GM21786 (cell line): ENCODE results near the gene SEPTIN1.
"Not testable (repeated sequence)": the region's sequence is repeated elsewhere in the genome, so short reads cannot be mapped to it uniquely, and the experiment has no call there.

Source experiments
- ATAC-seq: cut with Tn5 transposase; IDR thresholded peaks from one replicate; pipeline ENCODE4 v1.9.1; 2021; ENCODE audit not compliant: unreplicated experiment

Gene SEPTIN1

DNA sequence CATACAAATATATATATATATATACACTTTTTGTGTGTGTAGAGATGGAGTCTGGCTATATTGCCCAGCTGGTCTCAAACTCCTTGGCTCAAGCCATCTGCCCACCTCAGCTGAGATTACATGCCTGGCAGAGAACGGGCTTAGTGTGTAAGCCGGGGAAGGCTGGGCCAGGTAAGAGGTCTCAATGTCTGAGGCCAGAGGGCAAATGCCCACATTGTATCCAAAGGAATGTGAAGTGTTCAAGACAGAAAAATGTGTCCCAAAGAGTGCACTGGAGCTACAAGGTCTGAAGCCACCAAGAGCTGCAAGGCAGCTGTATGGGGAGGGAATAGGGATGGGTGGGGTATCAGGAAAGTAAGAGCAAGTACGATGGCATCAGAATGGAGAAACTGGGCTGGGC is 36.1 kb downstream of the SEPTIN1 start:
- ATAC-seq, result no peak

- ATAC-seq, result not testable (repeated sequence)
These were observed 38.9 kb downstream of the SEPTIN1 start for GRCh38 chr16:30343491-30343820.

DNA sequence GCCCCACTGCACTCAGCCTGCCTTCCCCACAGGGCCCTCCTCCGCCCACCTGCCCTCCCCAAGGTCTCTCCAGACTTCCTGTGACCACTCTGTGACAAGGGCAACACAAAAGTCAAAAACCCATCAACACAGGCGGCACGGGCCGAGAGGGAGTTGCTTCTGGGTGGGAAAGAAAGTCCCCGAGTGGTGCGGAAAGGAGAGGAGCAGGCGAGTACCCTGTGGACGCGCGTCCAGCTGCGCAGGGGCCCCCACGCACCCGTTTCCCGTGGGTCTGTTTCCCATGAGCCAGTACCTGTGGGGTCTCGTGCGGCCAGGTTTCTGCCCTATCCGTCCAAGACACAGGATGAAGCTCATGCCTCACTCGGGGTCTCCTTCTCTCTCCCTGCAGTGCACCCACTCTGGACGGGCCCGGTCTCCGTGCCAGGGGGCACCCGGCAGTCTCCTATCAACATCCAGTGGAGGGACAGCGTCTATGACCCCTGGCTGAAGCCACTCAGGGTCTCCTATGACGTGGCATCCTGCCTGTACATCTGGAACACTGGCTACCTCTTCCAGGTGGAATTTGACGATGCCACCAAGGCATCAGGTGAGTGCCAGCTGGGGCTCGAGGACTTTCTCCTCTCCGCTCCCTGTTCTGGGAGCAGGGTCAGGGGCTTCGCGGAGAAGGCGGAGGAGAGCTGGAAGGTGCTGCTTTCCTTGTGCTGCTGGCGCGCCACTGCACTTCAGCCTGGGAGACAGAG is 39.4 kb downstream of the SEPTIN1 start:
- ATAC-seq, result no peak

- not testable (repeated sequence) for ATAC-seq
These were observed 40.4 kb downstream of the SEPTIN1 start for GRCh38 chr16:30341971-30342370.

- ATAC-seq, result no peak
These were observed 41.7 kb downstream of the SEPTIN1 start for GRCh38 chr16:30340621-30341020.

DNA sequence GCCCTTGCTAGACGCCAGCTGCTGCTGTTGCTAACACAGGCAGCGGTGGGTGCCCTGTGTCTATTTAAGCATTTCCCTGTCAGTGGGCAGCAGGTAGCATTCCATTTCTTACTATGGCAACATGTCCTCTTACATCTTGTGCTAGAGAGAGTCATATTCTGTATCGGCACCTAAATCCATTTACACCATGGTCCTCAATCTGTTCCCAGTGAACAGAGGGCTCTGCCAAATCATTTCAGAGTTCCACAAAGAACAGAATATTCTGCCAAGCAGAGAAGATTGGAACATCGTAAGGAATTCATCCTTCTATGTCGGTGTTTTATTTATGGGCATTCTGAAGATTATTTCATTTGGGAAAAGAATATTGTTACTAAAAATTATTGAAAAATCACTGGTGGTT is 43.6 kb downstream of the SEPTIN1 start:
- not testable (repeated sequence) for ATAC-seq

DNA sequence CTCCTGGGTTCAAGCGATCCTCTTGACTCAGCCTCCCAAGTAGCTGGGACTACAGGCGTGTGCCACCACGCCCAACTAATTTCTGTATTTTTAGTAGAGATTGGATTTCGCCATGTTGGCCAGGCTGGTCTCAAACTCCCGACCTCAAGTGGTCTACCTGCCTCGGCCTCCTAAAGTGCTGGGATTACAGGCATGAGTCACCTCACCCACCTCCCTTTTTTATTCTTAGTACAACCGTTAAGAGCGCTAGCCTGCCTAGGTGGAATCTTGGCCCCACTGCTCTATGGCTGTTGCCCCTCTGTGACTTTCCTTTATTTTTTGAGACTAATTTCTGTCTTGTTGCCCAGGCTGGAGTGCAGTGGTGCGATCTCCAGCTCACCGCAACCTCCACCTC is 44.4 kb downstream of the SEPTIN1 start:
- not testable (repeated sequence) for ATAC-seq

DNA sequence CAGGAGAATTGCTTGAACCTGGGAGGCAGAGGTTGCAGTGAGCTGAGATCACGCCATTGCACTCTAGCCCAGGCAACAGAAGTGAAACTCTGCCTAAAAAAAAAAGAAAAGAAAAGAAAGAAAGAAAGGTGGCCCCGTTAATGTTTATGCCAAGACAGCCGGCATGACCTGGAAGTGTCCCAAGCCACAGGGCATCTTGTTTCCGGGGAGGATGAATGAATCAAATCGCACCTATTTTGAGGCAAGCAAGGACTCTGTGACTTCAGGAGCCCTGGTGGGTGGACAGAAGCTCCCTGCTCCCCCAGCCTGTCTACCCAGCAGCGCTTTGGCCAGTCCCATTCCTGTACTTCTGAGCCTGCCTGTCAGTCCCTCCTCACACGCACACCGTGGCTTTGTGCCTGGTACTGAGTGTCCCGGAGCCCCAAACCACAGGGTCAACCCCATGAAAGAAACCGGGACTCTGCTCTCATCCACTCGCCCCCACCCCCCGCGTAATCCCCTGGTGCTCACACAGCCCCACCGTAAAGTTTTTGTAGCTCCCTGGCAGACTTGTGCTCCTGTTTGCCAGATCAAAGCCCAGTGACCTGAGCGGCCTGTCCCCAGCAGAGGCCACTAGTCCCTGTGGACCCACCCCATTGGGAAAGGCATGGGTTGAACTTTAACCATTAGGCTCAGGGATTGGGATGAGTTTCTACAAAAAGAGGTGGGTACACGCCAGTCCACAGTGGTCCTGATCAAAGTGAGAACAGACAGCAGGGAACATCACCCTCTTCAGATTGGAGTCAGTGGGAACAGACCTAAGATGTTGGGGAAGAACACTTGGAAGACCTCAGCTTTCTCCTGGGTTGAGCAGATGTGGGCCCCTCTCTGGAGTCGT is 46.5 kb downstream of the SEPTIN1 start:
- ATAC-seq, result peak; percentile 19

- ATAC-seq, result peak; percentile 67
These were observed 47.2 kb downstream of the SEPTIN1 start for GRCh38 chr16:30335028-30335597.

- ATAC-seq, result peak; percentile 77
These were observed 47.8 kb downstream of the SEPTIN1 start for GRCh38 chr16:30334473-30334989.
